Aorta (tissue), 5 donors: ENCODE data around the gene RNASEH1. TPM values are rescaled to one million over a fixed set of nuclear protein-coding genes. Genes with fewer than 3 reads are reported as not detected.
"Not testable (repeated sequence)": the region's sequence is repeated elsewhere in the genome, so short reads cannot be mapped to it uniquely, and the experiment has no call there.

Experiments used
- ATAC-seq: fragments of 200-7000 bp; cut with Tn5 transposase; one replicate; pipeline ENCODE4 v1.9.1; 2022; ENCODE audit warnings: moderate library complexity; ENCODE audit not compliant: low FRiP score
- DNase-seq, 2 donors: peaks; one replicate each; pipeline ENCODE4 v3.0.0-alpha.2; 2020
- H3K27ac ChIP-seq, 2 donors: one replicate each; pipeline ENCODE4 v1.5.1; 2013; ENCODE audit warnings: low read length in 2 of 2, mild to moderate bottlenecking in 2 of 2, moderate library complexity in 2 of 2, control low read depth in 1 of 2, inconsistent platforms in 1 of 2, low read depth in 1 of 2
- H3K27me3 ChIP-seq, 2 donors: one replicate each; pipeline ENCODE4 v1.6.1; 2013; ENCODE audit warnings: control low read depth in 1 of 2, low read length in 1 of 2, mild to moderate bottlenecking in 1 of 2, moderate library complexity in 1 of 2; ENCODE audit not compliant: insufficient read depth in 2 of 2, control insufficient read depth in 1 of 2
- H3K36me3 ChIP-seq, 2 donors: one replicate each; pipeline ENCODE4 v1.6.1; 2013; ENCODE audit warnings: control low read depth in 1 of 2, low read length in 1 of 2, mild to moderate bottlenecking in 1 of 2; ENCODE audit not compliant: insufficient read depth in 2 of 2, control insufficient read depth in 1 of 2
- H3K4me1 ChIP-seq, 2 donors: one replicate each; pipeline ENCODE4 v1.6.1; 2013; ENCODE audit warnings: low read length in 2 of 2, control low read depth in 1 of 2, mild to moderate bottlenecking in 1 of 2, moderate library complexity in 1 of 2; ENCODE audit not compliant: insufficient read depth in 2 of 2, control insufficient read depth in 1 of 2
- H3K4me3 ChIP-seq, 2 donors: one replicate each; pipeline ENCODE4 v1.5.1; 2013; ENCODE audit warnings: low read length in 2 of 2, control low read depth in 1 of 2, mild to moderate bottlenecking in 1 of 2
- H3K9me3 ChIP-seq: one replicate; pipeline ENCODE4 v1.6.1; 2013; ENCODE audit warnings: mild to moderate bottlenecking, low read length; ENCODE audit not compliant: control insufficient read depth
- WGBS, 2 donors: extraction: QIAGEN DNeasy Blood & Tissue Kit; methylation state at CpG; one replicate each; pipeline ENCODE4 v1.1.7; 2013; 5-methylcytosine and 5-hydroxymethylcytosine counted together
- intact Hi-C, 2 donors: fragments of 100-400 bp; cut with DNase I; formaldehyde crosslinking; loops; one replicate each; pipeline versions ENCODE4 v1.14.2 to v1.15.0; 2022
- polyA plus RNA-seq, 2 donors: library from polyadenylated mRNA; stranded (reverse); fragments of 200-250 nt; gene quantifications; one replicate each; pipeline ENCODE4 v1.2.3, GENCODE V29; 2013
- total RNA-seq, 2 donors: library from RNA; stranded (reverse); fragmentation: NEBNext Ultra II Directional; extraction: Animal tissue kit (Norgen Biotek cat#: 25700); gene quantifications; one replicate each; pipeline ENCODE4 v1.2.1, GENCODE V29; 2021
- donor health status: healthy with polysubstance abuse.
- donor health status: Bipolar disorder and iron deficiency.
- donor health status: DM: no; HTN: no; CAD: no.
- donor health status: DM: no; HTN: no; CAD: no.
- donor health status: DM: yes; HTN: yes; CAD: no.

RNASEH1 gene
- total and polyA plus RNA-seq, 4 donors: 11.0 to 20.1 (median 19.7) TPM

DNA sequence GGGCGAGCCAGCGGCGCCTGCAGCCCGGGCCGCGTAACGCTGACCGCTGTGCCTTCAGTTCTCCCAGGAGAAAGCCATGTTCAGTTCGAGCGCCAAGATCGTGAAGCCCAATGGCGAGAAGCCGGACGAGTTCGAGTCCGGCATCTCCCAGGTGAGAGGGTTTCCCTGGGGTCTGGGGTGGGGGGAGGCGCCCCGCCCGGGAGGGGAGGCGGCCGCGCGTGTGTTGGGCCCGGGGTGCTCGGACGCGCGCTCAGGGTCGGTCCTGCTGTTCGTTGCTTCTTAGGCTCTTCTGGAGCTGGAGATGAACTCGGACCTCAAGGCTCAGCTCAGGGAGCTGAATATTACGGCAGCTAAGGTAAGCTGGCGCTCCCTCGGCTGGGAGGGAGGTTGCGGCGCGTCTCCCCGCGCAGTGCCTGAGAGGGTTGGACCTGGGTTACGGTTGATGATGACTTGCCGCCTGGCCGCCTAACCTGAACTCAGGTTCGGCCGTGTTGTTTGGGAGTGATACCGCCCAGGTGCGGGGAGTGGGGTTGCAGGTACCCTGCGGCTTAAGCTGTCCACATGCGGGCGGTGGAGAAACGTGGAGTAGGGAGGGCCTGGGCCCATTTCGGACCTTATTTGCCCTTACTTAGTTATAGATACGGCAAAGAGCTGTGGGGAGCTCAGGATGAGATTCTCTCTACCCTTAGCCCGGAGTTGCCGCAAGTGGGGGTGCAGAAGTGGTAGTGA is 17.6 kb upstream of the RNASEH1 start:
- Histone ChIP-seq H3K36me3 (peaks cover 8 to 15% of the 10 kb centered on the region in 2 donors), H3K9me3 (no peaks in the 10 kb centered on the region), H3K4me1 (peaks cover 0 to 2% of the 10 kb centered on the region in 2 donors), H3K27ac (peak overlapping the region; percentile 30 to 74), H3K27me3 (no peaks in the 10 kb centered on the region), H3K4me3 (peak overlapping the region; percentile 58 to 77)
- intact Hi-C loops: loop anchor here in 1 of 2 donors (1.0 to 5.0 kb wide), 3 partner anchors 17 to 198 kb away; partner anchors contain the start of genes ADI1, EIPR1, RNASEH1 and TRAPPC12
- 2% methylated on average over 49 to 54 of the region's 54 CpGs for WGBS, 2 donors
- ATAC-seq (peak; percentile 8), DNase-seq (no peak)

DNA sequence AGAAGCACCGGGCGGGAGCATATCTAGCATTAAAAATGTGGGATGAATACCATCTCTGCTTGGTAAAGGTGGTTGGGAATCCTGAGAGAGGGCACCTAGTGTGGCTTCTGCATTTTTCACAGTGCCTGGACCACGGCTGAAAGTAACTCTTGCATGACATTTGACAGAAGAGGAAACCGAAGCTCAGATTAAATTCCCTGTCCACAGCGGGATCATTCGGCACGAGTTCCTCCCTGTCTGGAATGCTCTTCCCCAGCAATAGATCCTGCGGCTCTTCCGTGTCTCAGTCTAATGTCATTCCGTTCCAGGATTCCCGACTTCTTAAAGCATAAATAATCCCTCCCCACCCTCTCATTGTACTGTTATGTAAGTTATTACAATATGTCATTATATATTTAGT is 16.0 kb upstream of the RNASEH1 start:
- ATAC-seq (no peak), DNase-seq (no peak)
- Histone ChIP-seq H3K36me3 (peaks cover under 1 to 6% of the 10 kb centered on the region in 2 donors), H3K4me1 (peaks cover 0 to 2% of the 10 kb centered on the region in 2 donors), H3K9me3 (no peaks in the 10 kb centered on the region), H3K27me3 (no peaks in the 10 kb centered on the region), H3K27ac (no peak overlapping the region), H3K4me3 (peak overlapping the region in 1 of 2 donors; percentile 17)
- WGBS, 2 donors: 94 to 97% methylated on average over 11 of the region's 11 CpGs
- intact Hi-C loops: loop anchor here in 1 of 2 donors (2.0 kb wide), 1 partner anchor 55 kb away; the partner anchor contains the start of gene ADI1

DNA sequence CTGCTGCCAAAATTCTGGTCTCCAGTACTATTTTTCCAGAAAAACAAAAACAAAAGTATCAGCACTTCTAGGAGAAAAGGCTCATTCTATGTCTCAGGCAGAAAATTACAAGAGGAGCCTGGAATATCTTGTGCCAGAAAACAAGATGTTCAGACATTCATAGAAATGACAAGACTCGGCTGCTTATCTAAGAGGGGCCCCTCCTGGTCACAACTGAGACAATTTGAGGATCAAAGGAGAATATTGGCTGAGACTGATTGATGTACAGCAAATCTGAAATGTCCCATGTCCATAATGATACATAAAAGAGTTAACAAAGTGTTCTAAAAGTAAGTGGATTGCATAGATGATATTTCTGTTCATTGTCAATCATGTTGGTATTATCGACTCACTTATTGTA is 14.5 kb upstream of the RNASEH1 start:
- Histone ChIP-seq H3K36me3 (no peaks in the 10 kb centered on the region), H3K27ac (no peak overlapping the region), H3K4me1 (no peaks in the 10 kb centered on the region), H3K27me3 (no peaks in the 10 kb centered on the region), H3K9me3 (no peaks in the 10 kb centered on the region), H3K4me3 (no peak overlapping the region)
- WGBS, 2 donors: 66 to 72% methylated on average over 2 of the region's 2 CpGs
- ATAC-seq (no peak), DNase-seq (no peak)
- intact Hi-C loops: loop anchor here in 1 of 2 donors (2.0 kb wide), 1 partner anchor 14 kb away; the partner anchor contains the start of gene RNASEH1

GRCh38 chr2:3571284-3571683 is 13.2 kb upstream of the RNASEH1 start:
- H3K36me3 ChIP-seq: no peaks in the 10 kb centered on the region
- ATAC-seq (no peak), DNase-seq (no peak)
- intact Hi-C loops: no loop called here
- 74 to 76% methylated on average over 8 of the region's 8 CpGs for WGBS, 2 donors
- H3K4me1 ChIP-seq: no peaks in the 10 kb centered on the region
- H3K9me3 ChIP-seq: no peaks in the 10 kb centered on the region
- H3K27me3 ChIP-seq: no peaks in the 10 kb centered on the region
- no peak overlapping the region for H3K4me3 ChIP-seq
- H3K27ac ChIP-seq: no peak overlapping the region

- ATAC-seq, intact Hi-C loops, H3K4me3 ChIP-seq, DNase-seq, H3K4me1 ChIP-seq, H3K36me3 ChIP-seq, H3K27ac ChIP-seq, H3K9me3 ChIP-seq, H3K27me3 ChIP-seq: not testable (repeated sequence)
- WGBS, 2 donors: 86 to 92% methylated on average over 15 to 22 of the region's 23 CpGs
Measured at GRCh38 chr2:3569656-3570055, 11.5 kb upstream of the RNASEH1 start.

GRCh38 chr2:3566806-3567205 is 8.7 kb upstream of the RNASEH1 start:
- intact Hi-C loops: no loop called here

DNA sequence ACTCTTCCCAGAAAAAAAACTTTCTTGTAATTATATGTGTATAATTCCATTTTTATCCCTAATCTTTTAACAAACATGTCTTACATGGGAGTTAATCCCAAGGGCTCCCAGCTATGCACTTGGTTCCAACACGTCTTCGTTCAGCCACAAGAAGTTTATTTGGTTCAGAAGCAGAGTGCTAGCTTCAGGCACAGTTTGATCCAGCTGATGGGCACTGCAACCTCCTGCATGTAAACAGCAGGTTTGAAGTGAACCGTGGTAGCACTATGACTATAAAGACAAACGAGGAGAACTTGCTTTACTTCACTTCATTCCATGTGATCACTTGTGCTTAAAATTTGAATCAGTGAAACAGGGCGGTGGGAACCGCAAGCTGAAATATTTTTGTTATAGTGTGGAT is 7.0 kb upstream of the RNASEH1 start:
- Histone ChIP-seq H3K9me3 (no peaks in the 10 kb centered on the region), H3K4me3 (no peak overlapping the region), H3K36me3 (no peaks in the 10 kb centered on the region), H3K27ac (no peak overlapping the region), H3K4me1 (no peaks in the 10 kb centered on the region), H3K27me3 (no peaks in the 10 kb centered on the region)
- ATAC-seq: no peak
- intact Hi-C loops: no loop called here
- no peak for DNase-seq
- WGBS, 2 donors: 71 to 78% methylated on average over 6 of the region's 6 CpGs

More at GRCh38 chr2:3566806-3567205, 8.7 kb upstream of the RNASEH1 start:
- H3K27me3 ChIP-seq: no peaks in the 10 kb centered on the region
- H3K4me1 ChIP-seq: no peaks in the 10 kb centered on the region
- H3K9me3 ChIP-seq: no peaks in the 10 kb centered on the region
- no peak for ATAC-seq
- no peak overlapping the region for H3K27ac ChIP-seq
- WGBS, 2 donors: 92% methylated on average over 9 of the region's 9 CpGs
- H3K36me3 ChIP-seq: no peaks in the 10 kb centered on the region
- H3K4me3 ChIP-seq: no peak overlapping the region
- DNase-seq: no peak

- Histone ChIP-seq H3K4me3 (no peak overlapping the region), H3K27ac (no peak overlapping the region), H3K4me1 (no peaks in the 10 kb centered on the region), H3K9me3 (no peaks in the 10 kb centered on the region), H3K27me3 (no peaks in the 10 kb centered on the region), H3K36me3 (no peaks in the 10 kb centered on the region)
- ATAC-seq (no peak), DNase-seq (no peak)
- 88 to 89% methylated on average over 5 of the region's 5 CpGs for WGBS, 2 donors
- intact Hi-C loops: no loop called here
Measured at GRCh38 chr2:3563521-3563976, 5.4 kb upstream of the RNASEH1 start.
